Stomach (tissue), 9 donors: ENCODE results near the gene SBF1. TPM values are rescaled to one million over a fixed set of nuclear protein-coding genes. Genes with fewer than 3 reads are reported as not detected.

ENCODE experiments used
- DNase-seq, 2 donors: peaks; one replicate each; pipeline versions ENCODE4 v3.0.0 to v3.0.0-alpha.2; 2013 to 2019
- H3K27ac ChIP-seq, 5 donors: fragments of 200-600 bp in 4 of 5; sonication (generic) in 4 of 5; one replicate each; pipeline ENCODE4 v1.5.1; 2013 to 2019; ENCODE audit warnings: mild to moderate bottlenecking in 1 of 5, moderate library complexity in 1 of 5
- H3K27me3 ChIP-seq, 3 donors: fragments of 200-600 bp; sonication (generic); one replicate each; pipeline ENCODE4 v1.5.1; 2017 to 2019; ENCODE audit warnings: mixed run types in 1 of 3
- H3K36me3 ChIP-seq, 4 donors: fragments of 200-600 bp; sonication (generic); 1 replicate in 3 of 4; 2 replicates in 1 of 4; pipeline ENCODE4 v1.5.1; 2016 to 2019
- H3K4me1 ChIP-seq, 4 donors: fragments of 200-600 bp; sonication (generic); one replicate each; pipeline ENCODE4 v1.5.1; 2016 to 2019
- H3K4me3 ChIP-seq, 4 donors: fragments of 200-600 bp; sonication (generic) in 3 of 4; one replicate each; pipeline ENCODE4 v1.5.1; 2016 to 2019; ENCODE audit warnings: mild to moderate bottlenecking in 1 of 4
- H3K9me3 ChIP-seq, 4 donors: fragments of 200-600 bp; sonication (generic); one replicate each; pipeline ENCODE4 v1.5.1; 2016 to 2019
- CTCF ChIP-seq, 7 experiments: fragments of 450-650 bp in 4 of 7; fragments of 200-600 bp in 3 of 7; sonication (generic) in 3 of 7; IDR thresholded peaks; one replicate each; pipeline ENCODE4 v1.5.1; 2016 to 2019; ENCODE audit warnings: antibody characterized with exemption in 7 of 7, control low read depth in 2 of 7, mild to moderate bottlenecking in 1 of 7
- EP300 ChIP-seq: sonication (generic); formaldehyde crosslinking; IDR thresholded peaks from one replicate; pipeline ENCODE4 v1.6.1; 2017; ENCODE audit warnings: antibody characterized with exemption
- POLR2A ChIP-seq, 4 donors: fragments of 450-650 bp; IDR thresholded peaks; one replicate each; pipeline ENCODE4 v1.6.1; 2016; ENCODE audit warnings: antibody characterized with exemption in 4 of 4, control low read depth in 2 of 4, mild to moderate bottlenecking in 1 of 4, moderate library complexity in 1 of 4
- POLR2AphosphoS5 ChIP-seq, 3 donors: sonication (generic); formaldehyde crosslinking; IDR thresholded peaks; one replicate each; pipeline ENCODE4 v1.6.1; 2016; ENCODE audit warnings: antibody characterized with exemption in 3 of 3
- WGBS, 5 donors: extraction: QIAGEN DNeasy Blood & Tissue Kit in 3 of 5; methylation state at CpG; one replicate each; pipeline versions ENCODE4 v1.1.5 to v1.1.7; 2013 to 2018; 5-methylcytosine and 5-hydroxymethylcytosine counted together
- intact Hi-C: fragments of 100-400 bp; cut with DNase I; formaldehyde crosslinking; loops from one replicate; pipeline ENCODE4 v1.15.1; 2023; ENCODE audit warnings: low total_unique reads
- polyA plus RNA-seq, 3 donors: library from polyadenylated mRNA; stranded (reverse); fragments of 200-250 nt; gene quantifications; one replicate each; pipeline ENCODE4 v1.2.3, GENCODE V29; 2013
- total RNA-seq, 5 donors: library from RNA; depleted of rRNA; stranded (reverse); fragments of >200 nt; gene quantifications; one replicate each; pipeline versions ENCODE4 v1.1.0 to v1.2.3, GENCODE V29; 2014 to 2016
- donor health status: healthy with polysubstance abuse.
- donor health status: Bipolar disorder and iron deficiency.
- donor health status: healthy.

SBF1 gene
- total and polyA plus RNA-seq, 8 donors = 9.6 to 122 (median 50.6) TPM

- Histone ChIP-seq H3K27ac (peak overlapping the region; percentile 10 to 84 (median 34)), H3K9me3 (no peaks in the 10 kb centered on the region), H3K36me3 (peaks cover 32 to 88% (median 87%) of the 10 kb centered on the region in 4 donors), H3K4me1 (peaks cover 20 to 56% (median 46%) of the 10 kb centered on the region in 4 donors), H3K27me3 (no peaks in the 10 kb centered on the region), H3K4me3 (no peak overlapping the region)
- DNase-seq = peak; percentile 44
- 46 to 77% (median 65%) methylated on average over 33 to 54 of the region's 54 CpGs for WGBS, 5 donors
- intact Hi-C loops = no loop called here
- no peak for TF ChIP-seq POLR2AphosphoS5 (IDR thresholded peaks at IDR 0.05)
Observed at GRCh38 chr22:50446708-50447575, 27.9 kb downstream of the SBF1 start.

DNA sequence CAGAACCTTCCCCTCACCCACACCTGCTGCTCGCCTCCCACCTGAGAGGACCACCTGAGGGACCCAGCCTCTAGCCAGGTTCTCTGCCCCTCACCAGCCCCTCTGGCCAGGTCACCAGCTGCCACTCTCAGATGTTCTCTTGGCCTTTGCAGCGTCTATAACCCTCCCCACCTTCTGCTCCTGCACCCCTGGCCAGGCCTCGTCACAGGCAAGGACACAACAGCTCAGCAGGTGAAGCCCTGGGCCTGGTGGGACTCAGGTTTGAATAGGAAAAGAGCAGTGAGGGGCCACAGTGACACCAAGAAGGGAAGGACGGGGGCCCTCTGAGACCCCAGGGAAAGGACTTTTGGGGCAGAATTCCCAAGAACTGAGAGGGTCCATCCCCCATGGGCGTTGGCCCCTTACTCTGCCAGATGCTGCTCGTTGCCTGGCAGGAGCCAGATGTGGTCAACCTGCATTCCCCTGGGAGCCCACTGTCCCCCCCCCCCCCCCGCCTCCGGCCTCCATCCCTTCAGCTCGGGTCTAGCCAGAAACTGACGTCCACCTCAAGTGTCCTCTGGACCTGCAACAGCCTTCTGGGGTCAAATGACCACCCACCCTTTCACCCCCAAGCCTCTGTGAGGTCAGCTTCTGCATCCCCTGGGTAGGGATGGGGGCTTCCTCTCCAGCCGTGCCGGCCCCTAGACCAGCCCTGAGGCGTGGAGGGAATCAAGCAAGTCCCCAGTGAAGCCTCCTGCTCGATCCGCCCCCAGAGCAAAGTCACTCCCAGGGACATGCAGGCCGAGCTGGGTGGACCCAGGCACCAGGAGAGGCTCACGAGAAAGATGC is 28.7 kb downstream of the SBF1 start:
- Histone ChIP-seq H3K27ac (peak overlapping the region; percentile 56 to 84 (median 68)), H3K4me1 (peaks cover 20 to 56% (median 46%) of the 10 kb centered on the region in 4 donors), H3K9me3 (no peaks in the 10 kb centered on the region), H3K4me3 (no peak overlapping the region), H3K27me3 (no peaks in the 10 kb centered on the region), H3K36me3 (peaks cover 34 to 89% (median 87%) of the 10 kb centered on the region in 4 donors)
- no peak for DNase-seq
- 65 to 73% (median 70%) methylated on average over 11 to 17 of the region's 17 CpGs for WGBS, 5 donors
- intact Hi-C loops = no loop called here
- TF ChIP-seq POLR2AphosphoS5 (IDR thresholded peaks at IDR 0.05) (no peak), POLR2A (IDR thresholded peaks at IDR 0.05) (no peak), EP300 (no peak), CTCF (IDR thresholded peaks at IDR 0.05) (no peak)

GRCh38 chr22:50445071-50445879 is 29.6 kb downstream of the SBF1 start:
- H3K27ac ChIP-seq = peak overlapping the region; percentile 56 to 84 (median 68)
- H3K36me3 ChIP-seq = peaks cover 42 to 89% (median 87%) of the 10 kb centered on the region in 4 donors
- H3K4me1 ChIP-seq = peaks cover 20 to 62% (median 46%) of the 10 kb centered on the region in 4 donors
- no peak overlapping the region for H3K4me3 ChIP-seq
- WGBS, 5 donors = 32 to 55% (median 43%) methylated on average over 28 to 30 of the region's 30 CpGs
- no peaks in the 10 kb centered on the region for H3K27me3 ChIP-seq
- DNase-seq = peak; percentile 56 to 86
- no peak for TF ChIP-seq EP300
- TF ChIP-seq POLR2AphosphoS5 (IDR thresholded peaks at IDR 0.05) = peak in 1 of 3 donors; percentile 33
- H3K9me3 ChIP-seq = no peaks in the 10 kb centered on the region
- intact Hi-C loops = no loop called here

DNA sequence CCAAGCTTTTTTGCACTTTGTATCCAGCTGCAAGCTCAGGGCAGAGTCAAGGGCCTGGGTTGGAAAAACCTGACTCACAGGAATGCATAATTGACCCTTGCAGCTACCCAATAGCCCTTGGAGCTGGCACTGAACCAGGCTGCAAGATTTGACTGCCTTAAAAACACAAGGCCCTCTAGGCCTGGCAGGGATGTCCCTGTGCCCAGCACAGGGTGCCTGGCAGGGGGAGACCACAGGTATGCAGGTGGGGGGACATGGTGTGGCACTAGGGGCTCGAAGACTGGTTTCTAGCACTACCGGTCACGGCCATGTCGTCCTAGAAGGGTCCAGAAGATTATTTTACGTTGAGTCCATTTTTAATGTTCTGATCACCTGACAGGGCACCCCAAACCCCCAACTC is 30.2 kb downstream of the SBF1 start:
- Histone ChIP-seq H3K27me3 (no peaks in the 10 kb centered on the region), H3K4me1 (peaks cover 20 to 62% (median 46%) of the 10 kb centered on the region in 4 donors), H3K4me3 (no peak overlapping the region), H3K27ac (peak overlapping the region; percentile 56 to 84 (median 68)), H3K36me3 (peaks cover 42 to 89% (median 87%) of the 10 kb centered on the region in 4 donors), H3K9me3 (no peaks in the 10 kb centered on the region)
- TF ChIP-seq POLR2AphosphoS5 (IDR thresholded peaks at IDR 0.05) (no peak), CTCF (IDR thresholded peaks at IDR 0.05) (no peak), POLR2A (IDR thresholded peaks at IDR 0.05) (no peak), EP300 (no peak)
- DNase-seq = peak; percentile 74 to 84
- intact Hi-C loops = no loop called here
- WGBS, 5 donors = 34 to 59% (median 41%) methylated on average over 5 of the region's 5 CpGs
